HuH-7 (cell line): ENCODE measurements around the gene IMMP2L.
A peak's percentile ranks its signal among the peaks of the same experiment; 100 is the strongest.
"Not testable (repeated sequence)": the region's sequence is repeated elsewhere in the genome, so short reads cannot be mapped to it uniquely, and the experiment has no call there.

Experiments
- DNase-seq: peaks from one replicate; pipeline ENCODE4 v3.0.0; 2011; ENCODE audit warnings: low spot score

The IMMP2L gene

GRCh38 chr7:111459065-111459756 is 103.1 kb downstream of the IMMP2L start:
- no peak for DNase-seq

DNA sequence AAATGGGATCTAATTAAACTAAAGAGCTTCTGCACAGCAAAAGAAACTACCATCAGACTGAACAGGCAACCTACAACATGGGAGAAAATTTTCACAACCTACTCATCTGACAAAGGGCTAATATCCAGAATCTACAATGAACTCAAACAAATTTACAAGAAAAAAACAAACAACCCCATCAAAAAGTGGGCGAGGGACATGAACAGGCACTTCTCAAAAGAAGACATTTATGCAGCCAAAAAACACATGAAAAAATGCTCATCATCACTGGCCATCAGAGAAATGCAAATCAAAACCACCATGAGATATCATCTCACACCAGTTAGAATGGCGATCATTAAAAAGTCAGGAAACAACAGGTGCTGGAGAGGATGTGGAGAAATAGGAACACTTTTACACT is 111.6 kb downstream of the IMMP2L start:
- DNase-seq, result not testable (repeated sequence)

DNA sequence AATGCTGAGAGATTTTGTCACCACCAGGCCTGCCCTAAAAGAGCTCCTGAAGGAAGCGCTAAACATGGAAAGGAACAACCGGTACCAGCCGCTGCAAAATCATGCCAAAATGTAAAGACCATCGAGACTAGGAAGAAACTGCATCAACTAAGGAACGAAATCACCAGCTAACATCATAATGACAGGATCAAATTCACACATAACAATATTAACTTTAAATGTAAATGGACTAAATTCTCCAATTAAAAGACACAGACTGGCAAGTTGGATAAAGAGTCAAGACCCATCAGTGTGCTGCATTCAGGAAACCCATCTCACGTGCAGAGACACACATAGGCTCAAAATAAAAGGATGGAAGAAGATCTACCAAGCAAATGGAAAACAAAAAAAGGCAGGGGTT is 114.8 kb downstream of the IMMP2L start:
- DNase-seq, result not testable (repeated sequence)

DNA sequence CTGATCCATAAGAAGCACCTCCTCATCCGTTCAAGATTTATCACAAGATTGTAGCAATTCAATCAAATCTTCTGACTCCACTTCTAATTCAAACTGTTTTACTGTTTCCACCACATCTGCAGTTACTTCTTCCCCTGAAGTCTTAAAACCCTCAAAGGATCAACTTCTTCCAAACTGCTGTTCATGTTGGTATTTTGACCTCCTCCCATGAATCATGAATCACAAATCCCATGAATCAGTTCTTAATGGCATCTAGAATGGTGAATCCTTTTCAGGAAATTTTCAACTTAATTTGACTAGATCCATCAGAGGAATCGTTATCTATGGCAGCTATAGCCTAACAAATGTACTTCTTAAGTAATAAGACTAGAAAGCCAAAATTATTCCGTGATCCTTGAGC is 122.3 kb downstream of the IMMP2L start:
- DNase-seq, result no peak

- no peak for DNase-seq
Measured at GRCh38 chr7:111438369-111439289, 123.7 kb downstream of the IMMP2L start.

GRCh38 chr7:111437736-111438135 is 124.6 kb downstream of the IMMP2L start:
- no peak for DNase-seq

GRCh38 chr7:111436608-111437007 is 125.7 kb downstream of the IMMP2L start:
- DNase-seq, result no peak

GRCh38 chr7:111433426-111433825 is 128.9 kb downstream of the IMMP2L start:
- DNase-seq, result no peak

DNA sequence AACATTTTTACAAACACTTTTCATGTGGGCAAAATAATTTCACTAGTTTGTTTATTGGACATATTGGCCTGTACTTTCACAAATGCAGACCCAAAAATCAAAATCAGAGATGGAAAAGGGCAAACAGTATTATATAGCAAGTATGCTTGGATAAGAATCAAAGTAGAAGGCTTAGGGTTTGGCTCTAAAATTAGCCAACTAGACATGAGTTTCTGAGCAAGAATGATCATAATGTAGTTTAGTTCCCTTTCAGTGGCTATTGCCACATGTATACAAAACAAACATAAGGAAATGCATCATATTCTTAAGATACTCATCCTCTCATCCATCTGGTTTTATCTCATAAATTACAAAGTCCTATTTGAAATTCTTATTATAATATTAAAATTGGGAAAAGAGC is 132.5 kb downstream of the IMMP2L start:
- DNase-seq, result no peak

- DNase-seq, result peak; percentile 19
Measured at GRCh38 chr7:111424768-111425167, 137.5 kb downstream of the IMMP2L start.

DNA sequence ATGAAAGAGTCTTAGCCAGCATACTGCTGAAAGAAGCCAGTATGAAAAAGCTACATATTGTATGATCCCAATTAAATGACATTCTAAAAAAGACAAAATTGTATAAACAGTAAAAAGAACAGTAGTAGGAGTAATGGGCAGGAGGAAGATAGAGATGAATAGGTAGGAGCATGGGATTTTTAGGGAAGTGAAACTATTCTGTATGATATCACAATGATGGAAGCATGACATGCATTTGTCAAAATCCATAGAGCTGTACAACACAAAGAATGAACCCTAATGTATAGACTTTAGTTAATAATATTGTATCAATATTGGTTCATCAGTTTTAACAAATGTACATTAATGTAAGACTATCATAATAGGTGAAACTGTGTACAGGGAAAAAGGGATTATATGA is 147.9 kb downstream of the IMMP2L start:
- DNase-seq, result no peak

- DNase-seq, result no peak
Measured at GRCh38 chr7:111413739-111414138, 148.6 kb downstream of the IMMP2L start.

DNA sequence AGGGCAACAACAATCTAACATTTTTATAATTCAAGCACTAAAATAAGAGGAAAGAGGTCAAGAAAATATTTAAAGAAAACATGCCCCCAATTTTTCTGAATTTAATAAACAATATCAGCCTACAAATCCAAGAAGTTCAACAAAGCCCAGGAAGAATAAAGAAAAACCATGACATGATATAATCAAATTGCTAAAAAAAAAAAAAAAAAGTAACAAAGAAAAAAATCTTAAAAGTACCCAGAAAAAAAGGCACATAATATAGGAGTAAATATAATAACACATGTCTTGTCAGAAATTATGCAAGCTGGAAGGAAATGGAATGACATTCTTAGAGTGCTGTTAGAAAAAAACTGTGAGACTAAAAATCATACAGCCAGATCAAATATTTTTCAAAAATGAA is 151.4 kb downstream of the IMMP2L start:
- no peak for DNase-seq

DNA sequence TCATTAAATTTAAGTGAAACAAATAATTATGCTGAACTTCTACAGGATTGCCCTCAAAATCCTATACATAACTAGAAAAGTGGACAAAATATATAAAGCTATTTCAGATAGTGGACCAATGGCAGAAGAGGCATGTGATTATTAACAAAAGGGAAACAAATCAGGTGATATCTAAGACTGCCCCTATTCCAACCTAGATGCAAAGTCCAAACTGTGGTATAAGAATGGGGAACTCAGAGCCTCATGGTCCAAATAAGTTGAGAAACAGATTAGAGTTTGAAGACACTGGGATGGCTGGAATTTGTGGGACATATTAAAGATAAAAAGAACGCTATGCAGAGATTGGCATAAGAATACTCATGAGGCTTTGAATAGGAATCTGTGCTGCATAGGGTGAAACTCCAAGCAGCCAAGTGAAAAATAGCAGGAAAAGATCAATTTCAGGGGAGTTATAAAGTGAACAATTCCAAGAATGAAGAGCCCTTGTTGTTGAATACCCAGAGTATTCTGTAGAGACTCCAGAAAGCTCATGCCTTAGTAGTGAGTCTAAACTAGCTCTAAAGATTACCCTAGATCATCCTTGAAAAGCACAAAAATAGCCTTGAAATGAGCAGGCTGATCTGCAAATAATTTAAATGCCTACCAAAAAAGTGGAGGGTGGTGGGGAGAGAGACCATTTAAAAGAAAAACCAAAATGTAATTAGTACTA is 152.4 kb downstream of the IMMP2L start:
- DNase-seq, result no peak

- DNase-seq, result no peak
Measured at GRCh38 chr7:111408724-111409123, 153.6 kb downstream of the IMMP2L start.

DNA sequence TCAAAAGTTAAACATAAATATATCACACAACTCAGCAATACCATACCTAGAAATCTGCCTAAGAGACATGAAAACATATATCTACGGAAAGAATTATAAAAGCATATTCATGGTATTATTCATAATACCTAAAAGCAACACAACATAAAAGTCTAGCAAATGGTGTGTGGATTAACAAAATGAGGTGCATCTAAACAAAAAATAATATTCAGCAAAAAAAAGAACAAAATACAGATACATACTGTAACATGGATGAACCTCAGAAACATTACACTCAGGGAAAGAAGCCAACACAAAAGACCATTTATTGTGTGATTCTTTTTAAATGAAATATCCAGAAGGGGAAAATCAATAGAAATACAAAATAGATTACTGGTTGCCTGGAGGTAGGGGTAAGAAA is 155.0 kb downstream of the IMMP2L start:
- DNase-seq, result no peak

DNA sequence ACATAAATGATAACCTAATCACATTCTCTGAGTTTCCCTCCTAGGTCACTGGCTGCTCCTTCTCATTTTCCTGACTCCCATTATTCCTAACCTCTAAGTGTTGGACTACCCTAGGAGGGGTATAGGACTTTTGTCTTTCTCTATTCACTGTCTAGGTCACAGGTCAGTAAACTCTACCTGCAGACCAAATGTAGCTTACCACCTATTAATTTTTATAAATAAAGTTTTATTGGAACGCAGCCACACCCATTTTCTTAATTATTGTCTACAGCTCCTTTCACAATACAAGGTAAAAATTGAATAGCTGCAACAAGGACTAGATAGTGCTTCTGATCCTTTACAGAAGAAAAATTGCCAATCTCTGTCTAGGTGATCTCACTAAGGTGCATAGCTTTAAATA is 156.7 kb downstream of the IMMP2L start:
- no peak for DNase-seq

- no peak for DNase-seq
Measured at GRCh38 chr7:111401516-111401915, 160.8 kb downstream of the IMMP2L start.

DNA sequence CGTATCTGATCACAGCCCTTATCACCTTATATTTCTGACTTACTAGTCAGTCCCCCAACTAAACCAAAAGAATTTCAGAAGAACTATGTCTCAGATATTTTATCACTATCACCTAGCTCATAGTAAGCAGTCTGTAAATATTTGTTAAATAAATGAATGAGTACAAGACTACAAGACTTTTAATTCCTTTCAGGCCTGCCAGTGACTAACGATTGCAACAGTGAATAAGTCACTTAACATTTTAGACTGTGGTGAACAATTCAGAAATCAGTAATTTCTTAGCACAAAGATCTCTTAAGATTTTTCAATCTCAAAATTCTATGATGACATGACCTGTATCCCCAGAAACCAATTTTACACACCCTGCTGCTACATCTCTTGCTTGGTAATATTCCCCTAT is 162.2 kb downstream of the IMMP2L start:
- no peak for DNase-seq

- no peak for DNase-seq
Measured at GRCh38 chr7:111394891-111395290, 167.4 kb downstream of the IMMP2L start.

GRCh38 chr7:111393011-111393754 is 169.1 kb downstream of the IMMP2L start:
- DNase-seq, result no peak

GRCh38 chr7:111392294-111392693 is 170.0 kb downstream of the IMMP2L start:
- DNase-seq, result no peak
